Neural progenitor cell (in vitro differentiated cells): ENCODE measurements around the gene KDM3B. TPM values are rescaled to one million over a fixed set of nuclear protein-coding genes. Genes with fewer than 3 reads are reported as not detected.

ENCODE experiments used
- DNase-seq: peaks from one replicate; pipeline ENCODE4 v3.0.0-alpha.2; 2016; ENCODE audit warnings: low spot score
- H2AFZ ChIP-seq: fragments of 200-600 bp; sonication (generic); replicated peaks from 2 replicates; pipeline ENCODE4 v1.6.1; 2016; ENCODE audit warnings: antibody characterized with exemption
- H3F3A ChIP-seq: fragments of 200-600 bp; sonication (generic); 2 replicates; pipeline ENCODE4 v1.6.1; 2016; ENCODE audit warnings: antibody characterized with exemption, low read depth
- H3K27ac ChIP-seq: fragments of 200-600 bp; sonication (generic); 2 replicates; pipeline ENCODE4 v1.5.1; 2016; ENCODE audit warnings: mild to moderate bottlenecking
- H3K27me3 ChIP-seq: fragments of 200-600 bp; sonication (generic); 2 replicates; pipeline ENCODE4 v1.6.1; 2016; ENCODE audit warnings: mild to moderate bottlenecking, moderate library complexity
- H3K36me3 ChIP-seq: fragments of 200-600 bp; sonication (generic); 2 replicates; pipeline ENCODE4 v1.5.1; 2016
- H3K4me1 ChIP-seq: fragments of 200-600 bp; sonication (generic); 2 replicates; pipeline ENCODE4 v1.6.1; 2016; ENCODE audit warnings: mixed run types
- H3K4me2 ChIP-seq: fragments of 200-600 bp; sonication (generic); 2 replicates; pipeline ENCODE4 v1.6.1; 2016
- H3K4me3 ChIP-seq: fragments of 200-600 bp; sonication (generic); 2 replicates; pipeline ENCODE4 v1.5.1; 2016
- H3K79me2 ChIP-seq: fragments of 200-600 bp; sonication (generic); 2 replicates; pipeline ENCODE4 v1.6.1; 2016; ENCODE audit warnings: low read depth
- H3K9ac ChIP-seq: fragments of 200-600 bp; sonication (generic); 2 replicates; pipeline ENCODE4 v1.6.1; 2016
- H3K9me3 ChIP-seq: fragments of 200-600 bp; sonication (generic); 2 replicates; pipeline ENCODE4 v1.5.1; 2016; ENCODE audit warnings: low read depth
- H4K20me1 ChIP-seq: fragments of 200-600 bp; sonication (generic); 2 replicates; pipeline ENCODE4 v1.6.1; 2016; ENCODE audit warnings: low read depth
- H3K27ac Mint-ChIP-seq: 3 replicates; pipeline ENCODE4 v1.8.0; 2021; ENCODE audit warnings: mixed read lengths
- H3K27me3 Mint-ChIP-seq: 2 replicates; pipeline ENCODE4 v1.8.0; 2022; ENCODE audit warnings: low read depth, mild to moderate bottlenecking, inconsistent platforms, moderate library complexity, mixed read lengths; ENCODE audit not compliant: insufficient read depth
- H3K36me3 Mint-ChIP-seq: 3 replicates; pipeline ENCODE4 v1.8.0; 2021; ENCODE audit warnings: mixed read lengths
- H3K4me1 Mint-ChIP-seq: 3 replicates; pipeline ENCODE4 v1.8.0; 2021; ENCODE audit warnings: mixed read lengths
- H3K4me3 Mint-ChIP-seq: 3 replicates; pipeline ENCODE4 v1.8.0; 2021; ENCODE audit warnings: mild to moderate bottlenecking, moderate library complexity, mixed read lengths
- H3K9me3 Mint-ChIP-seq: 3 replicates; pipeline ENCODE4 v1.8.0; 2020; ENCODE audit warnings: mixed read lengths
- EZH2 ChIP-seq: fragments of 200-600 bp; sonication (generic); IDR thresholded peaks from 2 replicates; pipeline ENCODE4 v1.6.1; 2017; ENCODE audit warnings: antibody characterized with exemption, mild to moderate bottlenecking, moderate library complexity
- EZH2phosphoT487 ChIP-seq: fragments of 200-600 bp; sonication (generic); IDR thresholded peaks from 2 replicates; pipeline ENCODE4 v1.6.1; 2017; ENCODE audit warnings: antibody characterized with exemption
- total RNA-seq: library from RNA; depleted of rRNA; stranded (reverse); fragments of >200 nt; gene quantifications from 2 replicates; pipeline ENCODE4 v1.2.3, GENCODE V29; 2015; ENCODE audit warnings: low replicate concordance
- TF ChIP-seq, protein P1 (sequence below): fragments of 200-600 bp; sonication (generic); IDR thresholded peaks from 2 replicates; pipeline ENCODE4 v1.5.1; 2017; ENCODE audit warnings: antibody characterized with exemption, mild to moderate bottlenecking

KDM3B gene
- total RNA-seq, 1 donor from 2014 or later: 136 TPM

DNA sequence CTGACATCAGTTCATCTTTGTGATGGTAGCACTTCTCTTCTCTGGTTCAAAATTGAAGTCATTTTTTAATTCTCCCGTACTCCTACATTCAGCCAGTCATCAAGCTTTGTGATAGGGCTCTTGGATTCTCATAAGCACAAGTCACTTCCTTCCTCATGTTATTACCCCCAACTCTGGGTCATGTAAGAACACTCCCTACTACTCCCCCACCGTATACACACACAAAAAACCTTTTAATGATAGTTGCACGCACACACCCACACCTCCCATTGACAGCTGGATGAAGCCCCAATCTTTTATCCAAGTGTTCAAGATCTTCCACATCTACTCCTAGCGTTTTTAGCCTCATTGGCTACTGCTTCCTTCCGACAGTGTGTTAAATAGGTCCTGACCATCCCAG lies 16.8 kb downstream of the KDM3B start:
- Histone ChIP-seq H3F3A (no peaks in the 10 kb centered on the region), H3K79me2 (peaks cover 100% of the 10 kb centered on the region), H3K36me3 (peaks cover 4% of the 10 kb centered on the region), H3K27me3 (no peaks in the 10 kb centered on the region), H3K27ac (no peak overlapping the region), H3K9me3 (no peaks in the 10 kb centered on the region), H3K4me2 (no peak overlapping the region), H3K9ac (no peak overlapping the region), H3K4me1 (no peaks in the 10 kb centered on the region), H3K4me3 (no peak overlapping the region), H2AFZ (no peak overlapping the region), H4K20me1 (peaks cover 83% of the 10 kb centered on the region)
- DNase-seq: no peak
- Mint-ChIP-seq H3K9me3 (no peaks in the 10 kb centered on the region), H3K27me3 (no peaks in the 10 kb centered on the region), H3K36me3 (peaks cover 8% of the 10 kb centered on the region), H3K27ac (no peak overlapping the region), H3K4me3 (no peak overlapping the region), H3K4me1 (peaks cover 3% of the 10 kb centered on the region)
- no peak for TF ChIP-seq EZH2
- TF ChIP-seq EZH2phosphoT487: no peak
- TF ChIP-seq, protein P1, sequence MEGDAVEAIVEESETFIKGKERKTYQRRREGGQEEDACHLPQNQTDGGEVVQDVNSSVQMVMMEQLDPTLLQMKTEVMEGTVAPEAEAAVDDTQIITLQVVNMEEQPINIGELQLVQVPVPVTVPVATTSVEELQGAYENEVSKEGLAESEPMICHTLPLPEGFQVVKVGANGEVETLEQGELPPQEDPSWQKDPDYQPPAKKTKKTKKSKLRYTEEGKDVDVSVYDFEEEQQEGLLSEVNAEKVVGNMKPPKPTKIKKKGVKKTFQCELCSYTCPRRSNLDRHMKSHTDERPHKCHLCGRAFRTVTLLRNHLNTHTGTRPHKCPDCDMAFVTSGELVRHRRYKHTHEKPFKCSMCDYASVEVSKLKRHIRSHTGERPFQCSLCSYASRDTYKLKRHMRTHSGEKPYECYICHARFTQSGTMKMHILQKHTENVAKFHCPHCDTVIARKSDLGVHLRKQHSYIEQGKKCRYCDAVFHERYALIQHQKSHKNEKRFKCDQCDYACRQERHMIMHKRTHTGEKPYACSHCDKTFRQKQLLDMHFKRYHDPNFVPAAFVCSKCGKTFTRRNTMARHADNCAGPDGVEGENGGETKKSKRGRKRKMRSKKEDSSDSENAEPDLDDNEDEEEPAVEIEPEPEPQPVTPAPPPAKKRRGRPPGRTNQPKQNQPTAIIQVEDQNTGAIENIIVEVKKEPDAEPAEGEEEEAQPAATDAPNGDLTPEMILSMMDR: no peak

GRCh38 chr5:138369706-138370105 lies 17.2 kb downstream of the KDM3B start:
- Histone ChIP-seq H3K9me3 (no peaks in the 10 kb centered on the region), H3K27me3 (no peaks in the 10 kb centered on the region), H2AFZ (no peak overlapping the region), H4K20me1 (peaks cover 78% of the 10 kb centered on the region), H3K4me2 (no peak overlapping the region), H3K4me1 (no peaks in the 10 kb centered on the region), H3K4me3 (no peak overlapping the region), H3K36me3 (peaks cover 4% of the 10 kb centered on the region), H3K9ac (no peak overlapping the region), H3K27ac (no peak overlapping the region), H3K79me2 (peaks cover 97% of the 10 kb centered on the region), H3F3A (no peaks in the 10 kb centered on the region)
- DNase-seq: no peak
- H3K36me3 Mint-ChIP-seq: peaks cover 8% of the 10 kb centered on the region
- no peak overlapping the region for H3K4me3 Mint-ChIP-seq
- no peak overlapping the region for H3K27ac Mint-ChIP-seq
- H3K4me1 Mint-ChIP-seq: peaks cover 3% of the 10 kb centered on the region
- no peaks in the 10 kb centered on the region for H3K27me3 Mint-ChIP-seq
- TF ChIP-seq EZH2phosphoT487 (no peak), EZH2 (no peak)
- TF ChIP-seq, protein P1: no peak
- H3K9me3 Mint-ChIP-seq: no peaks in the 10 kb centered on the region

GRCh38 chr5:138370537-138370936 lies 18.1 kb downstream of the KDM3B start:
- TF ChIP-seq EZH2: no peak
- TF ChIP-seq, protein P1: no peak
- TF ChIP-seq EZH2phosphoT487: no peak
- Mint-ChIP-seq H3K4me3 (no peak overlapping the region), H3K36me3 (peaks cover 12% of the 10 kb centered on the region), H3K9me3 (no peaks in the 10 kb centered on the region), H3K27ac (no peak overlapping the region), H3K27me3 (no peaks in the 10 kb centered on the region), H3K4me1 (peaks cover 3% of the 10 kb centered on the region)
- H3K4me2 ChIP-seq: no peak overlapping the region
- H3K9me3 ChIP-seq: no peaks in the 10 kb centered on the region
- DNase-seq: no peak
- H3K36me3 ChIP-seq: peaks cover 4% of the 10 kb centered on the region
- H3K79me2 ChIP-seq: peaks cover 89% of the 10 kb centered on the region
- H3K27me3 ChIP-seq: no peaks in the 10 kb centered on the region
- H3F3A ChIP-seq: no peaks in the 10 kb centered on the region
- H2AFZ ChIP-seq: no peak overlapping the region
- no peak overlapping the region for H3K4me3 ChIP-seq
- H3K27ac ChIP-seq: no peak overlapping the region
- peaks cover 70% of the 10 kb centered on the region for H4K20me1 ChIP-seq
- H3K4me1 ChIP-seq: no peaks in the 10 kb centered on the region
- no peak overlapping the region for H3K9ac ChIP-seq
